HUES6 (cell line): Measurements from ENCODE around the gene PPP1R27.

Experiments used
- H3K27ac ChIP-seq: 2 replicates; pipeline ENCODE4 v1.7.0; 2013; ENCODE audit warnings: low read depth, mild to moderate bottlenecking, low read length, inconsistent platforms
- H3K27me3 ChIP-seq: 2 replicates; pipeline ENCODE4 v1.6.1; 2013; ENCODE audit warnings: low read length; ENCODE audit not compliant: control insufficient read depth, insufficient read depth
- H3K36me3 ChIP-seq: 2 replicates; pipeline ENCODE4 v1.6.1; 2013; ENCODE audit warnings: low read length; ENCODE audit not compliant: control insufficient read depth, insufficient read depth
- H3K4me1 ChIP-seq: 2 replicates; pipeline ENCODE4 v1.6.1; 2013; ENCODE audit warnings: low read length; ENCODE audit not compliant: control insufficient read depth, insufficient read depth
- H3K4me3 ChIP-seq: 2 replicates; pipeline ENCODE4 v1.5.1; 2013; ENCODE audit warnings: low read depth, low read length
- H3K9ac ChIP-seq: one replicate; pipeline ENCODE4 v1.6.1; 2013; ENCODE audit warnings: mild to moderate bottlenecking, low read length
- H3K9me3 ChIP-seq: 2 replicates; pipeline ENCODE4 v1.6.1; 2013; ENCODE audit warnings: low read depth, low read length; ENCODE audit not compliant: control insufficient read depth, insufficient read depth

PPP1R27 gene

GRCh38 chr17:81834831-81835267, at the start of gene PPP1R27:
TSS of gene PPP1R27 (minus strand) at chr17:81835050. CDS start at chr17:81834953, 97 bp downstream.
- Histone ChIP-seq H3K4me3 (peak within 1 kb of the TSS; percentile 97), H3K9me3 (no peaks in the 10 kb centered on the region), H3K27ac (peak within 1 kb of the TSS; percentile 99; the same call in 1 of the 2 replicates), H3K27me3 (no peaks in the 10 kb centered on the region), H3K4me1 (peaks cover 17% of the 10 kb centered on the region), H3K36me3 (no peaks in the 10 kb centered on the region), H3K9ac (peak within 1 kb of the TSS; percentile 97)

- Histone ChIP-seq H3K27ac (no peak overlapping the region), H3K36me3 (peaks cover 84% of the 10 kb centered on the region), H3K4me3 (no peak overlapping the region), H3K4me1 (no peaks in the 10 kb centered on the region), H3K9ac (no peak overlapping the region), H3K27me3 (no peaks in the 10 kb centered on the region), H3K9me3 (no peaks in the 10 kb centered on the region)
Observed at GRCh38 chr17:81884520-81884919, 49.7 kb upstream of the PPP1R27 start.

- Histone ChIP-seq H3K27me3 (no peaks in the 10 kb centered on the region), H3K36me3 (peaks cover 44% of the 10 kb centered on the region), H3K4me1 (no peaks in the 10 kb centered on the region), H3K9me3 (no peaks in the 10 kb centered on the region), H3K27ac (no peak overlapping the region), H3K4me3 (no peak overlapping the region), H3K9ac (no peak overlapping the region)
Observed at GRCh38 chr17:81879121-81879520, 44.3 kb upstream of the PPP1R27 start.

GRCh38 chr17:81878294-81878693, 43.4 kb upstream of the PPP1R27 start:
- Histone ChIP-seq H3K4me1 (no peaks in the 10 kb centered on the region), H3K9me3 (no peaks in the 10 kb centered on the region), H3K9ac (no peak overlapping the region), H3K27ac (no peak overlapping the region), H3K4me3 (no peak overlapping the region), H3K27me3 (no peaks in the 10 kb centered on the region), H3K36me3 (peaks cover 39% of the 10 kb centered on the region)

GRCh38 chr17:81877569-81877968, 42.7 kb upstream of the PPP1R27 start:
- H3K9me3 ChIP-seq = no peaks in the 10 kb centered on the region
- no peaks in the 10 kb centered on the region for H3K27me3 ChIP-seq
- no peak overlapping the region for H3K4me3 ChIP-seq
- H3K4me1 ChIP-seq = no peaks in the 10 kb centered on the region
- peaks cover 36% of the 10 kb centered on the region for H3K36me3 ChIP-seq
- H3K9ac ChIP-seq = no peak overlapping the region
- H3K27ac ChIP-seq = no peak overlapping the region

- H3K4me1 ChIP-seq = peaks cover 34% of the 10 kb centered on the region
- H3K9ac ChIP-seq = peak overlapping the region; percentile 98
- H3K27ac ChIP-seq = peak overlapping the region; percentile 99
- H3K27me3 ChIP-seq = no peaks in the 10 kb centered on the region
- no peaks in the 10 kb centered on the region for H3K9me3 ChIP-seq
- H3K4me3 ChIP-seq = peak overlapping the region; percentile 96
- H3K36me3 ChIP-seq = peaks cover 16% of the 10 kb centered on the region
Observed at GRCh38 chr17:81871387-81872230, 36.8 kb upstream of the PPP1R27 start.

- H3K9me3 ChIP-seq = no peaks in the 10 kb centered on the region
- H3K9ac ChIP-seq = peak within 1 kb of the TSS; percentile 98
- peaks cover 38% of the 10 kb centered on the region for H3K4me1 ChIP-seq
- peak within 1 kb of the TSS; percentile 96 for H3K4me3 ChIP-seq
- H3K36me3 ChIP-seq = peaks cover 21% of the 10 kb centered on the region
- peak within 1 kb of the TSS; percentile 99 for H3K27ac ChIP-seq
- no peaks in the 10 kb centered on the region for H3K27me3 ChIP-seq
Observed at GRCh38 chr17:81870981-81871386, 36.1 kb upstream of the PPP1R27 start, which contains the start of gene ARHGDIA. TSS of gene ARHGDIA (minus strand) at chr17:81871337. CDS start at chr17:81869930, 1,407 bp downstream.

- Histone ChIP-seq H3K4me1 (peaks cover 38% of the 10 kb centered on the region), H3K9me3 (no peaks in the 10 kb centered on the region), H3K9ac (peak overlapping the region; percentile 94), H3K27ac (peak overlapping the region; percentile 57; the same call in 1 of the 2 replicates), H3K27me3 (no peaks in the 10 kb centered on the region), H3K4me3 (peak overlapping the region; percentile 65), H3K36me3 (peaks cover 27% of the 10 kb centered on the region)
Observed at GRCh38 chr17:81870131-81870980, 35.5 kb upstream of the PPP1R27 start.

GRCh38 chr17:81869221-81870130, 34.6 kb upstream of the PPP1R27 start:
- Histone ChIP-seq H3K27me3 (no peaks in the 10 kb centered on the region), H3K36me3 (peaks cover 34% of the 10 kb centered on the region), H3K4me1 (peaks cover 38% of the 10 kb centered on the region), H3K9ac (peak overlapping the region; percentile 94), H3K4me3 (peak overlapping the region; percentile 65), H3K27ac (peak overlapping the region; percentile 74; the same call in 1 of the 2 replicates), H3K9me3 (no peaks in the 10 kb centered on the region)

- Histone ChIP-seq H3K36me3 (peaks cover 41% of the 10 kb centered on the region), H3K9ac (peak overlapping the region; percentile 67)
Observed at GRCh38 chr17:81868674-81869220, 33.9 kb upstream of the PPP1R27 start.

More at GRCh38 chr17:81868674-81869220, 33.9 kb upstream of the PPP1R27 start:
- H3K27me3 ChIP-seq = no peaks in the 10 kb centered on the region
- H3K4me3 ChIP-seq = peak overlapping the region; percentile 65
- no peaks in the 10 kb centered on the region for H3K9me3 ChIP-seq
- peak overlapping the region; percentile 74; the same call in 1 of the 2 replicates for H3K27ac ChIP-seq
- H3K4me1 ChIP-seq = peaks cover 38% of the 10 kb centered on the region
